Stimulated activated naive CD4-positive, alpha-beta T cell treated with Interleukin-2 at 50 U/mL for 16 hours (primary cell): ENCODE data around the gene PLXNA1.

Source experiments
- DNase-seq: peaks from one replicate; lab custom pipeline; 2025; lab: John Stamatoyannopoulos, UW

Gene PLXNA1

DNA sequence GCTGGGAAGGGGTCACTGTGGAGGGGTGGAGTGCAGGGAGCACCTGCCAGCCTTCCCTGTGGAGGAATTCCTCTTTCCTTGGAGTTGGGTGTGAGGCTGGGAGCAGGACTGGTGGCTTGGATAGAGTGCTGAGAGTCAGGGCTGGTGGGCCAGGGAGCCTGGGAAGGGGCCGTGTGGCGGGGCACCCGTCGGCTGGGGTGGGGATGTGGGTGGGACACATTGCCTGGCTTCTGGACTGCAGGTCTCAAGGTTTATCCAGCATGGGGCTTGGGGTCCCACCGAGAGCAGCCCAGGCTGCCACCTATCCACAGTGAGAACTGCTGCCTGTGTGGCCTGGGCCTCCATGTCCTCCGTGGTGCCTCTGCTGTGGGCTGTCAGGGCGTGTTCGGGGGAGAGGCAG, 4.7 kb downstream of the PLXNA1 start:
- DNase-seq: no peak

GRCh38 chr3:126988451-126989021, 5.6 kb downstream of the PLXNA1 start:
- DNase-seq: no peak

DNA sequence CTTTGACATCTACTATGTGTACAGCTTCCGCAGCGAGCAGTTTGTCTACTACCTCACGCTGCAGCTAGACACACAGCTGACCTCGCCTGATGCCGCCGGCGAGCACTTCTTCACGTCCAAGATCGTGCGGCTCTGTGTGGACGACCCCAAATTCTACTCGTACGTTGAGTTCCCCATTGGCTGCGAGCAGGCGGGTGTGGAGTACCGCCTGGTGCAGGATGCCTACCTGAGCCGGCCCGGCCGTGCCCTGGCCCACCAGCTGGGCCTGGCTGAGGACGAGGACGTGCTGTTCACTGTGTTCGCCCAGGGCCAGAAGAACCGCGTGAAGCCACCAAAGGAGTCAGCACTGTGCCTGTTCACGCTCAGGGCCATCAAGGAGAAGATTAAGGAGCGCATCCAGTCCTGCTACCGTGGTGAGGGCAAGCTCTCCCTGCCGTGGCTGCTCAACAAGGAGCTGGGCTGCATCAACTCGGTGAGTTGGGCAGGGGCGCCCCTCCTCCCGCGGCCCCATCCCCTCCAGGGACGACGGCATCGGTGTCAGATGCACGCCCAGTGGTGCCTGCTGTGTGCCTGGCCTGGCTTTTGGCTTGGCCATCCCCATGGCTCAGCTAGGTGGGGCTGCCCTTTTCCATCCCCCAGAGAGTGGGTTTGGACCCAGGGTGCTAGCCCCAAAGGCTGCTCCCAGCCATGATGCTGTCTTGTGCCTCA, 6.6 kb downstream of the PLXNA1 start:
- DNase-seq: no peak

DNA sequence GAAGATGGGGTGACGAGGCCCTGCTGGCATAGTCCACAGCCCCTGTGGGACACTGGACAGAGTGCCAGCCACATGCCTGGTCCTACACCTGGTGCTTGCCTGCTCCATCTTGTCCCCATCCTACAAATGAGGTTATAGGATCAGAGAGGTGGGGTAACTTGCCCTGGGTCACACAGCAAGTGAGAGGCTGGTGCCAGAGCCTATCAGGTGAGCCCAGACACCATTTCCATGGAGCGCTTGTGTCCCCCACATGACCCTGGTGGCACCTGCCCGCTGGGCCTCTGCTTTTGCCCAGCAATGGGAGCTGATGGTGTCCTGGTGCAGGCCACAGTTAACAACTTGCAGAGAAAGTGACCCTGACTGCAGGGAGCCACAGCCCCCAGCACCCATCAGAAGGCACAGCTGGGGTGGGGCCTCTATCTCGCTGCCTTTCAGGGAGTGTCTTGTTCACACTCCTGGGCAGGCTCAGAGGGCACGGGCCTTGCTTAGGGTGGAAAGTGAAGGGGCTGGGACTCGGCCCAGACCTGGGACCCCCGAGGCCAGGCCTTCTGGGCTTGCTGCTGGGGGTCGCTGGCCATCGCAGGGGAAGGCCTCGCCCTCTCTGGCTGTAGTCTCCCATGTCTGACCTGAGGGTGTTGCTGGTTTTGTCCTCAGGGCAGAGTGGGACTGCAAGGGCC, 7.2 kb downstream of the PLXNA1 start:
- no peak for DNase-seq

- DNase-seq: no peak
These were observed 8.0 kb downstream of the PLXNA1 start for GRCh38 chr3:126990890-126991289.

DNA sequence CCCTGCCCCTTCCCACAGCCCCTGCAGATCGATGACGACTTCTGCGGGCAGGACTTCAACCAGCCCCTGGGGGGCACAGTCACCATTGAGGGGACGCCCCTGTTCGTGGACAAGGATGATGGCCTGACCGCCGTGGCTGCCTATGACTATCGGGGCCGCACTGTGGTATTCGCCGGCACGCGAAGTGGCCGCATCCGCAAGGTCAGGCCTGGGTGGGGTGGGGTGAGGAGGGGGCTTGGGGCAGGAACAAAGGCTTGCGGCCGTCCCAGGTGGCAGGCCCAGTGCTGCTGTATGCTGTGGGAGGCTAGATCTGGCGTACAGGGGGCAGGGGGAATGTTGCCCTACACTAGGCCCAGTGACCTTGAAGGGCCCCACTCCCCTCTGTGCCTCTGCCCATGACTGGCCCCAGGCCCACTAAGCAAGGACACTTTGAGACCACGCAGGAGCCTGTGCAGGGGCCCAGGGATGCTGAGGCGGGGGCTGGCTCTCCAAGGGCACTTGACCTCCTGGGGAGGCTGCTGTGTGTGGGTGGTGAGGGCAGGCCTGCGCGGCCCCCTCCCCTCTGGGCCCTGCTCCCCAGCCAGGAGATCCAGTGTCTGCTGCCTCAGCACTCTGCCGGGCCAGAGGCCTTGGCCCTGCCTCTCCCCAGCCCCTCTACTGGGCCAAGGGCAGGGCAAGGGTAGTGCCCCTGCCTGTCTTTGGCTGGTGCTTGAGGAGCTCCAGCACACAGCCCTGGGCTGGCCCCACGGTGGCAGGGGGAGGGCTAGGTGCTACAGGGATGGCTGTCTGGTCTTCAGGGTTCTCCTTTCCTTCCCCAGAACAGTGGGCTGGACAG, 8.7 kb downstream of the PLXNA1 start:
- no peak for DNase-seq

DNA sequence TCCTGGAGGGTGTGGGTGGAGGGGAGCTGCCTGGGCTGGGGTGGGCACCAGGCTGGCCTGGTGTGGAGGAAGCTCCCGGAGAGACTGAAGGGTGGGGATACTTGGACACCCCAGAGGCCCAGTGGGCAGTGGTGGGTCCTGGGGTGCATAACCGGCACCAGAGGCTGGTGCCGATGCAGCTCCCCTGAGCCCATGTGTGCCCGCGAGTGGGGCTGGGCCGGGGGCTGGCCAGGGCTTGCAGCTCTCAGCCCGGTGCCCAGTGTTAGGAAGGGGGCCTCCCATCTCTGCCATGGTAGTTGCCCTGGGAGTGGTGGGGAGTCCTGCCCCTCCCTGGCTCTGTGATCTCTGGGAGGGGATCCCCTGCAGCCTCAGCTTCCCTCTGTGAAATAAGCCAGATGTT, 9.3 kb downstream of the PLXNA1 start:
- DNase-seq: no peak

- no peak for DNase-seq
These were observed 9.9 kb downstream of the PLXNA1 start for GRCh38 chr3:126992776-126993175.

DNA sequence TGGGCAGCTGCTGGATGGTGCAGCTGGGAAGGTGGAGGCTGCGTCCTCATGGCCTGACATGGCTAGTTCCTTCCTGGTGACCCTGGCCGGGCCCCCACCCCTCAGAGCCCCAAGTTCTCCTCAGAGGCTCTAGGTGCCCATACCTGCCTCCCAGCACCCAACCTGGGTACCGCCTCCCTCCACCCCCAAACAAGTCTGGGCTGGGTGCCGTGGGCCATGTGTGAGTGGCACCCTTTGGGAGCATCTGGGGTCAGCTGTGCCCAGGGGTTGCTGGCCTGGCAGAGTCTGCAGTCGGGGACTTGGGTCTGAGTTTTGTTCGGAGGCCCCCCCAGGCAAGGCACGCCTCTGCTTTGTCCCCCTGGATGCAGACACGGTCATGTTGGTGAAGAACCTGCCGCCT, 10.5 kb downstream of the PLXNA1 start:
- no peak for DNase-seq

DNA sequence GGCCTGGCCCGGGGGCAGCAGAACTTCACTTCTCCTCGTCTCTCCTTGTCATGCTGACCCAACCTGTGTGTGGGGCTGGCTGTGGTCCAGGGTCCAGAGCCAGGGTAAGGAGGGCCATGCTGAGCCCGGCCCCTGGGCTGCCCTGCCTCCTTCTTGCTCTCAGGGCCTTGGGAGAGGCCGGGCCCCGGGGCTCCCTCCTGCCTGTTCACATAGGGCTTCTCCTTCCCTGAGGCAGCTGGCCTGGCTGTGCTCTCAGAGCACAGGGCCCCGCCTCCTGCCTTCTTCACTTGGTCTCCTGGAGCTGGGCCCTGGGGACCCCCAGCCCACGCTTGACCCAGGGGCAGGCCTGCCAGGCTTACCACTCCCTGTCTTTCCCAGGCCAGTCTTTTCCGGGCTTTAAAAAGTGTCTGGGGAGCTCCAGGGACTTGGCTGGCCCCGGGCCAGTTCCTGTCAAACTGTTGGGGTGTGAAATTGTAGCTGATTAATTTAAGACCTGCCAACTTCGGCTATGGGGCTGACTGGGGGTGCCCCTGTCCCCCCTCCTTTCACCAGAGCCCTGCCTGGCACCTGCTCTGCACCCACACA, 11.8 kb downstream of the PLXNA1 start:
- DNase-seq: no peak

DNA sequence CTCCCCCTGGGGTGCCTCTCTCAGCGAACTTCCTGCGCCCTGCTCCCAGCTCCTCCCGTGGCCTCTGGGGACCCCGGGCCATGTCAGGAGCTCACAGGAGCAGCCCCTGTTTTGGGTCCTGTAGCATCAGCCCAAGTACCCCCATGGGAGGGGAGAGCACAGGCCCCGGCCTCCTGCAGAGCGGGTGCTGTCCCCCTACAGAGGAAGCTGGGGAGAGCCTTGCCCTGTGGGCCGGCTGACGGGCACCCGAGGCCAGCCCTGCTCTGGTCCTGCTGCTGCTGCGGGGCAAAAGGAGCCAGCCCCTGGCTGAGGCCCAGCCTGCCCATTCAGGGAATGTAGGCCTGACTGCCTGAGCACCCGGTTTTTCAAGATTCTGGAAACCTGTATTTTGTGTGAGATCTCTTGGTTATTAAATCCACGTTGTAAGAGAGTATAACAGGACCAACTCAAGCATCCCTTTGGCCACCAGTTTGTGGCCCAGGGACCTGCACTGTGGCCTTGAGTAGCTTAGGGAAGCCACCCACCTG, 12.4 kb downstream of the PLXNA1 start:
- no peak for DNase-seq

DNA sequence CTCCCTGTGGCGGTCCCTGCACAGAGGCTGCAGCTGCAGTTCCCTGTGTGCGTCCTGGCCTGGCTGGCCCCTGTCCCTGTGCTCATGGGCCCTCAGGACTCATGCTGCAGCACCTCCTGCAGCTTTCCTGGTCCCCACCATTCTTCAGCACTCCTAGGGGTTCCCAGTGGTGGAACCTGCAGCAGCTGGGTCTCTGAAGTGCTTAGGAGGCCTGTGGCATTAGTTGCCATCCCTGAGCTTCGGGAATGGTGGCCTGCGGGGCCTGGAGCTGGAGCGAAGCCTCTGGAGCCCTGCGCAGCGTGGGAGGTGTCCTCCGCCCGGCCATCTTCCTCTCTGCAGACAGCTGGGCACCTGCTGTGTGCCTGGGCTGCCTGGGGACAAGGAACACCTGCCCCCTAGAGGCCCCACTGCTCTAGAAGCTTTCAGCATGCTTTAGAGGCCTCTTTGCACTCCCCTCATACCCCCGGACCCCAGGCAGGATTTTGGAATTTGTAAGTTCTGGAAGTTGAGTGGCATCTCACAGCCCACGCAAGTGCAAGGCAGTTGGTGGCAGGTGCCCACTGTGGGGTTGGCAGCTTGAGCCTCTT, 13.1 kb downstream of the PLXNA1 start:
- DNase-seq: no peak

GRCh38 chr3:126996905-126997304, 14.0 kb downstream of the PLXNA1 start:
- no peak for DNase-seq

GRCh38 chr3:126997455-126998038, 14.6 kb downstream of the PLXNA1 start:
- DNase-seq: no peak

GRCh38 chr3:126998320-126998719, 15.4 kb downstream of the PLXNA1 start:
- no peak for DNase-seq

- no peak for DNase-seq
These were observed 15.8 kb downstream of the PLXNA1 start for GRCh38 chr3:126998728-126999127.

DNA sequence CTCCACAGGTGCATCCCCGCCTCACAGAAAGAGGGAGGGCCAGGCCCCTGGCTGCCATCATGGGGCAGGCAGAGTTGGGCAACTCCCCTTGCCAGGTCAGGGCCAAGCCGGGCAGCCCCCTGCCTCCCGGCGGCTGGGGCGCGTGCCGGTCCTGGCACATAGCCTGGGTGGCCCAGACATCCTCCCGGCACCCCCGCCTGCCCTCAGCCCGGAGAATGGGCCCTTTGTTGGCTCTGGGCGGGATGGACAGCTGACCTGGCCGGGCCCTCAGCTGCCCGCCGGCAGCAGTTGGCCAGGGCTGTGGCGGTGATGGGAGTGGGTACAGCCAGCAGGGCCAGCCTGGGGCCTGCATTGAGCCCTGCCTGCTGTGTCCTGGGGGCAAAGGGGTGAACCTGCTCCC, 16.5 kb downstream of the PLXNA1 start:
- no peak for DNase-seq

- DNase-seq: no peak
These were observed 17.2 kb downstream of the PLXNA1 start for GRCh38 chr3:127000119-127000518.

DNA sequence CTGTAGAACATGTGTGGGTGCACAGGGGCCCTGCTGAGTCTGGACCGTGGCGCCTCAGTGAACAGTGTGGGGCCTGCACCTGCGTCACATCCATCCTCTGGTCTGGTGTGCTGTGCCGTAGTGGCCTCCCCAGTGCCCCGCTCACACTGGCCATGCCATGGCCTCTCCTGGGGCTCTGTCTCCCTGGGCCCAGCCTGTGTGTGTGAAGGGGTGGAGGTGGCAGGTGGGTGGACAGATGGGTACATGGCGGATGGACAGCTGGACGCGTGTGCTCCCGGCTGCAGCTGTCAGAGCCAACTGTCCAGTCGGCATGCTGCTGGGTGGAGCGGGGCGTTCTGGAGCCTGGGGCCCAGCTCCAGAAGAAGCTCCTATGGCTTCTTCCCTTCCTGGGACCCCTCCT, 17.8 kb downstream of the PLXNA1 start:
- no peak for DNase-seq

DNA sequence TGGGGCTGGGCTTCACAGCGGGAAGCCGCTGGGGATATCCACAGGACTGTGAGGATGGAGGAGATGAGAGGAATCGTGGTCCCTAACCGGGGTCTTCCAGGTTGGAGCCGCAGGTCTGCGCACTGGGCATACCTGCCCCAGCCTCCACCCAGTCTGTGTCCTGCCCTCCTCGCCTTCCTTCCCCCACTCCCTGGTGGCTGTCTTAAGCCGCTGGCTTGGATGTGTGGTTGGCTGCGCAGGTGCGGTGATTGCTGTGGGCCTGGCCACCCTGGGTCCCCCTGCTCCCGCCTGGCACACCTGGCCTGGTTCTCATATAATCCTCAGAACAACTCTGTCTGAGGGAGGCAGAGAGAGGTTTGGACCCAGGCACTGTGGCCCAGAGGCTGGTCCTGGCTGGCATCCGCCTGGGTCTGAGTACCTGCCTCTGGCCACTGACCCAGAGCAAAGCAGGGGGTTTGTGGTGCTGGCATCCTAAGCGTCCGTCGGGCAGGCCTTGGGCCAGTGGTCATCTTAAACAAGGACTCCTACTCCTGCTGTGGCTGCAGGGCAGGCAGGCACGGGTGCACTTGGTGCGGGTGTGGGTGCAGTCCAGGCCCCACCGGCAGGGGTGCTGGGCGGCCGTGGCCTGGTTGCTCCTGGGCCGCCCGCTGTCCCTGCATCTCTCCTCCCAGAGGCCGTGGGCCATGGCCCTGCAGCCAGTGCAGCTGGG, 18.7 kb downstream of the PLXNA1 start:
- DNase-seq: no peak
